SK-N-SH treated with all-trans-retinoic acid at 6 μM for 48 hours (cell line): ENCODE results near the gene SSX3.
"Not testable (repeated sequence)": the region's sequence is repeated elsewhere in the genome, so short reads cannot be mapped to it uniquely, and the experiment has no call there.

ENCODE experiments used
- ARNTL ChIP-seq: fragments of 450-650 bp; formaldehyde crosslinking; IDR thresholded peaks from 2 replicates; pipeline ENCODE4 v1.5.0; 2020; ENCODE audit warnings: low read depth, mild to moderate bottlenecking, moderate library complexity, borderline replicate concordance
- CSDC2 ChIP-seq: fragments of 250-450 bp; sonication (Bioruptor Pico); IDR thresholded peaks from 2 replicates; pipeline ENCODE4 v1.5.0; 2020; ENCODE audit warnings: mild to moderate bottlenecking, moderate library complexity
- ISL1 ChIP-seq: fragments of 250-450 bp; sonication (Bioruptor Pico); IDR thresholded peaks from 2 replicates; pipeline ENCODE4 v2.1.2; 2022; ENCODE audit warnings: mild to moderate bottlenecking, moderate library complexity
- RARB ChIP-seq: fragments of 250-450 bp; sonication (Bioruptor Pico); IDR thresholded peaks from 2 replicates; pipeline ENCODE4 v1.8.0; 2021; ENCODE audit warnings: mild to moderate bottlenecking, moderate library complexity
- ZFP30 ChIP-seq: fragments of 450-650 bp; formaldehyde crosslinking; IDR thresholded peaks from 2 replicates; pipeline ENCODE4 v1.5.0; 2022; ENCODE audit warnings: mild to moderate bottlenecking, moderate library complexity
- ZNF565 ChIP-seq: fragments of 450-650 bp; formaldehyde crosslinking; conservative IDR thresholded peaks from 2 replicates; pipeline ENCODE4 v1.5.0; 2020; ENCODE audit warnings: low read depth, mild to moderate bottlenecking, moderate library complexity
- ZNF70 ChIP-seq: fragments of 450-650 bp; formaldehyde crosslinking; IDR thresholded peaks from 2 replicates; pipeline ENCODE4 v1.5.0; 2020; ENCODE audit warnings: mild to moderate bottlenecking, moderate library complexity

GRCh38 chrX:48397825-48398224 is 41.3 kb upstream of the SSX3 start:
- TF ChIP-seq ZNF70; ISL1 (CRISPR knock-in tag); RARB (CRISPR knock-in tag); ARNTL (CRISPR knock-in tag); ZFP30 (CRISPR knock-in tag); ZNF565 (CRISPR knock-in tag); CSDC2 (CRISPR knock-in tag): not testable (repeated sequence)
